Left cardiac atrium (tissue), 4 donors: ENCODE measurements around the gene ADIPOQ. TPM values are rescaled to one million over a fixed set of nuclear protein-coding genes. Genes with fewer than 3 reads are reported as not detected.
"Not testable (repeated sequence)": the region's sequence is repeated elsewhere in the genome, so short reads cannot be mapped to it uniquely, and the experiment has no call there.

Experiments used
- ATAC-seq, 2 donors: fragments of 200-7000 bp; cut with Tn5 transposase; one replicate each; pipeline ENCODE4 v1.9.1; 2020; ENCODE audit warnings: mild to moderate bottlenecking in 2 of 2, moderate library complexity in 2 of 2
- DNase-seq: peaks from one replicate; pipeline ENCODE4 v3.0.0-alpha.2; 2020
- intact Hi-C, 2 donors: fragments of 100-400 bp; cut with DNase I; formaldehyde crosslinking; loops; one replicate each; pipeline versions ENCODE4 v1.14.1 to v1.15.1; 2022 to 2023
- total RNA-seq, 2 donors: library from RNA; stranded (reverse); fragmentation: NEBNext Ultra II Directional; extraction: Animal tissue kit (Norgen Biotek cat#: 25700); gene quantifications; one replicate each; pipeline ENCODE4 v1.2.1, GENCODE V29; 2021
- donor health status: DM: no; HTN: yes; CAD: no.
- donor health status: DM: no; HTN: yes; CAD: no; lungs with severe emphysema.
- donor health status: DM: yes; HTN: yes; CAD: no.
- donor health status: Dilated cardiomyopathy.

ADIPOQ gene
- total RNA-seq, 2 donors from 2014 or later = 125 to 192 TPM

- ATAC-seq = no peak
- intact Hi-C loops = no loop called here
Measured at GRCh38 chr3:186824430-186825139, 17.9 kb upstream of the ADIPOQ start.

GRCh38 chr3:186825294-186825821, 17.2 kb upstream of the ADIPOQ start:
- ATAC-seq (peak; percentile 48 to 68), DNase-seq (peak; percentile 53)
- intact Hi-C loops = no loop called here

More at GRCh38 chr3:186824430-186825139, 17.9 kb upstream of the ADIPOQ start:
- DNase-seq = peak; percentile 24

GRCh38 chr3:186825872-186826409, 16.6 kb upstream of the ADIPOQ start:
- no peak for ATAC-seq
- intact Hi-C loops = no loop called here
- no peak for DNase-seq

- intact Hi-C loops = no loop called here
- peak; percentile 17 to 28 for ATAC-seq
- no peak for DNase-seq
Measured at GRCh38 chr3:186826410-186826975, 16.0 kb upstream of the ADIPOQ start.

- intact Hi-C loops = no loop called here
- DNase-seq (peak; percentile 87), ATAC-seq (peak; percentile 94)
Measured at GRCh38 chr3:186826976-186827857, 15.3 kb upstream of the ADIPOQ start.

- intact Hi-C loops = no loop called here
- ATAC-seq (no peak), DNase-seq (no peak)
Measured at GRCh38 chr3:186828340-186828739, 14.2 kb upstream of the ADIPOQ start.

- intact Hi-C loops = no loop called here
- ATAC-seq = no peak
Measured at GRCh38 chr3:186831798-186832197, 10.7 kb upstream of the ADIPOQ start.

GRCh38 chr3:186832276-186832675, 10.2 kb upstream of the ADIPOQ start:
- intact Hi-C loops = no loop called here
- ATAC-seq (no peak), DNase-seq (no peak)

More at GRCh38 chr3:186831798-186832197, 10.7 kb upstream of the ADIPOQ start:
- DNase-seq = no peak

GRCh38 chr3:186839874-186840641, 2.5 kb upstream of the ADIPOQ start:
- DNase-seq (no peak), ATAC-seq (peak; percentile 47)
- intact Hi-C loops = no loop called here

GRCh38 chr3:186841620-186842019, 890 bp upstream of the ADIPOQ start:
- ATAC-seq (no peak), DNase-seq (no peak)
- intact Hi-C loops = no loop called here

- intact Hi-C loops = no loop called here
- DNase-seq = no peak
- ATAC-seq = no peak
Measured at GRCh38 chr3:186843039-186843432, 526 bp downstream of the ADIPOQ start.

GRCh38 chr3:186844908-186845307, 2.4 kb downstream of the ADIPOQ start:
- no peak for ATAC-seq
- DNase-seq = no peak
- intact Hi-C loops = no loop called here

- DNase-seq (no peak), ATAC-seq (no peak)
- intact Hi-C loops = no loop called here
Measured at GRCh38 chr3:186845756-186846155, 3.2 kb downstream of the ADIPOQ start.

GRCh38 chr3:186847437-186847836, 4.9 kb downstream of the ADIPOQ start:
- ATAC-seq (no peak), DNase-seq (no peak)
- intact Hi-C loops = no loop called here

- no peak for DNase-seq
- intact Hi-C loops = loop anchor here in 1 of 2 donors (2.0 kb wide), 1 partner anchor 317 kb away; no protein-coding TSS in a partner anchor
- ATAC-seq = peak; percentile 58 to 64
Measured at GRCh38 chr3:186849374-186849975, 7.0 kb downstream of the ADIPOQ start.

- not testable (repeated sequence) for ATAC-seq, DNase-seq
- intact Hi-C loops = loop anchor here (10.0 kb wide), 3 partner anchors 73 to 313 kb away; no protein-coding TSS in a partner anchor
Measured at GRCh38 chr3:186851835-186852234, 9.3 kb downstream of the ADIPOQ start.

- no peak for DNase-seq
- intact Hi-C loops = loop anchor here (10.0 kb wide), 3 partner anchors 72 to 312 kb away; no protein-coding TSS in a partner anchor
- ATAC-seq = no peak
Measured at GRCh38 chr3:186852994-186853393, 10.5 kb downstream of the ADIPOQ start.

GRCh38 chr3:186854146-186854545, 11.6 kb downstream of the ADIPOQ start:
- intact Hi-C loops = loop anchor here (10.0 kb wide), 3 partner anchors 71 to 311 kb away; no protein-coding TSS in a partner anchor
- DNase-seq = no peak
- ATAC-seq = peak in 1 of 2 donors; percentile 36
